ENCODE data around the gene FBLN2. TPM values are rescaled to one million over a fixed set of nuclear protein-coding genes. Genes with fewer than 3 reads are reported as not detected.

Gene FBLN2
- total RNA-seq, 1 donor = 54.6 TPM

DNA sequence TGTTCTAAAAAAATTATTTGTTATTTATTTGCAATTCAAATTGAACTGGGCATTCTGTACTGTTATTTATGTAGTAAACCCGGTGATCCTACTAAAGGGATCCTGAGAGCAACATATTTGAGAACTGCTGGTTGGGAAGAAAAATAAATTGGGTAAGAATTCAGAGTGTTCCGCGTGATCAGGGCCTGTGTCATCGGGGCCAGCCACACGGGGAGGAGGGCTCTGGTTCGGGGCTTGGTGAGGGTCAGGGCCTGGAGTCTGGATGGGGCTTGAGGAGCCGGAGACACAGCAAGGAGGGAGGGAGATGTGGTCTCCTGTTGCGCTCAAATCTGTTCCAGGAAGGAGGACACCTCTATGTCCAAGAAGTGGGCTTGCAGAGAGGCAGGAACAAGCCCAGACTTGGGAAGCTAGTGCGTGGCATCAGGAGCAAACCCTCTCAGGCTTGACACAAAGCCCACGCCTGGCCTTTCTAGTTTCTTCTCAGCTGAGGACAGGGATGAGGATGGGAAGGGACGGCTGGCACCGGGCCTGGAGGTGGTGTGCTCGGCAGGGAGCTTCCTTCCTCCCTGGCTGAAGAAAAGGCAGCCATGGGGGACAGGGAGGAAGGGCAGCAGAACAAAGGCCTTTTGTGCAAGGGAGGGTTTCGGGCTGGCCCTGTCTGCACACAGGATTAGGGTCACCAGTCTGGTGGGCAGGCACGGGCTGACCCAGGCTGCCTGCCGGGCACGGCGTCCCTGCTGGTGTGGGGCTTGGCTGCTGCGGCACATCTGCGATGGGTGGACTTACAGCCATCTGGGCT lies 22.9 kb upstream of the FBLN2 start:
- no peaks in the 10 kb centered on the region for H3K36me3 ChIP-seq (ENCODE audit: insufficient read depth, low read length)
- H3K27me3 ChIP-seq (ENCODE audit: insufficient read depth, low read length) = no peaks in the 10 kb centered on the region
- H2AFZ ChIP-seq (ENCODE audit: low read length) = peak overlapping the region; percentile 81
- TF ChIP-seq, protein P1, sequence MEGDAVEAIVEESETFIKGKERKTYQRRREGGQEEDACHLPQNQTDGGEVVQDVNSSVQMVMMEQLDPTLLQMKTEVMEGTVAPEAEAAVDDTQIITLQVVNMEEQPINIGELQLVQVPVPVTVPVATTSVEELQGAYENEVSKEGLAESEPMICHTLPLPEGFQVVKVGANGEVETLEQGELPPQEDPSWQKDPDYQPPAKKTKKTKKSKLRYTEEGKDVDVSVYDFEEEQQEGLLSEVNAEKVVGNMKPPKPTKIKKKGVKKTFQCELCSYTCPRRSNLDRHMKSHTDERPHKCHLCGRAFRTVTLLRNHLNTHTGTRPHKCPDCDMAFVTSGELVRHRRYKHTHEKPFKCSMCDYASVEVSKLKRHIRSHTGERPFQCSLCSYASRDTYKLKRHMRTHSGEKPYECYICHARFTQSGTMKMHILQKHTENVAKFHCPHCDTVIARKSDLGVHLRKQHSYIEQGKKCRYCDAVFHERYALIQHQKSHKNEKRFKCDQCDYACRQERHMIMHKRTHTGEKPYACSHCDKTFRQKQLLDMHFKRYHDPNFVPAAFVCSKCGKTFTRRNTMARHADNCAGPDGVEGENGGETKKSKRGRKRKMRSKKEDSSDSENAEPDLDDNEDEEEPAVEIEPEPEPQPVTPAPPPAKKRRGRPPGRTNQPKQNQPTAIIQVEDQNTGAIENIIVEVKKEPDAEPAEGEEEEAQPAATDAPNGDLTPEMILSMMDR (IDR thresholded peaks at IDR 0.05; ENCODE audit: extremely low read depth, low read depth, low read length) = no peak
- H3K4me1 ChIP-seq (ENCODE audit: insufficient read depth, low read length) = peaks cover 7% of the 10 kb centered on the region
- no peaks in the 10 kb centered on the region for H3K79me2 ChIP-seq (ENCODE audit: insufficient read depth, low read length)
- no peak overlapping the region for H3K4me2 ChIP-seq (ENCODE audit: insufficient read depth, low read length)
- no peaks in the 10 kb centered on the region for H4K20me1 ChIP-seq (ENCODE audit: insufficient read depth, low read length)
- no peak overlapping the region for H3K4me3 ChIP-seq (ENCODE audit: insufficient read depth, low read length)
- DNase-seq (ENCODE audit: insufficient read length, low spot score, missing footprints) = peak; percentile 66
- H3K27ac ChIP-seq (ENCODE audit: low read depth, low read length) = no peak overlapping the region
- no peaks in the 10 kb centered on the region for H3K9me3 ChIP-seq (ENCODE audit: low read depth, low read length)

DNA sequence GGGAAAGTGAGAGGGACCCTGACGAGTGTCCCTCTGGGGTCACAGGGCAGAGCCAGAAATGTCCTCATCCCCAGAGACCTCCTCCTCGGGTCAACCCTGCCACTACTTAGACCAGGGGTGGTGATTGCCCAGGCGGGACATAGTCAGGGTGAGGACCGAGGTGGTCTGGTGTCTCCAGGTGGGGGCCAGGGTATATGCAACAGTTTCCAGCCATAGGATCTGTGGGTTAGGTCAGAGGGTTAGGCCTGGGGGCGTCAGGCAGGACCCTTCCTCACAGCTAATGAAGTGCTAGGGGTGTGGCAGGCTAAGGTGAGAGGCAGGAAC lies 22.3 kb upstream of the FBLN2 start:
- H4K20me1 ChIP-seq (ENCODE audit: insufficient read depth, low read length) = no peaks in the 10 kb centered on the region
- TF ChIP-seq, protein P1 (IDR thresholded peaks at IDR 0.05; ENCODE audit: extremely low read depth, low read depth, low read length) = no peak
- no peaks in the 10 kb centered on the region for H3K79me2 ChIP-seq (ENCODE audit: insufficient read depth, low read length)
- H3K27ac ChIP-seq (ENCODE audit: low read depth, low read length) = no peak overlapping the region
- no peaks in the 10 kb centered on the region for H3K36me3 ChIP-seq (ENCODE audit: insufficient read depth, low read length)
- H3K4me1 ChIP-seq (ENCODE audit: insufficient read depth, low read length) = peaks cover 7% of the 10 kb centered on the region
- peak; percentile 8 for DNase-seq (ENCODE audit: insufficient read length, low spot score, missing footprints)
- no peak overlapping the region for H2AFZ ChIP-seq (ENCODE audit: low read length)
- no peaks in the 10 kb centered on the region for H3K27me3 ChIP-seq (ENCODE audit: insufficient read depth, low read length)
- H3K4me2 ChIP-seq (ENCODE audit: insufficient read depth, low read length) = no peak overlapping the region
- H3K4me3 ChIP-seq (ENCODE audit: insufficient read depth, low read length) = no peak overlapping the region
- H3K9me3 ChIP-seq (ENCODE audit: low read depth, low read length) = no peaks in the 10 kb centered on the region

DNA sequence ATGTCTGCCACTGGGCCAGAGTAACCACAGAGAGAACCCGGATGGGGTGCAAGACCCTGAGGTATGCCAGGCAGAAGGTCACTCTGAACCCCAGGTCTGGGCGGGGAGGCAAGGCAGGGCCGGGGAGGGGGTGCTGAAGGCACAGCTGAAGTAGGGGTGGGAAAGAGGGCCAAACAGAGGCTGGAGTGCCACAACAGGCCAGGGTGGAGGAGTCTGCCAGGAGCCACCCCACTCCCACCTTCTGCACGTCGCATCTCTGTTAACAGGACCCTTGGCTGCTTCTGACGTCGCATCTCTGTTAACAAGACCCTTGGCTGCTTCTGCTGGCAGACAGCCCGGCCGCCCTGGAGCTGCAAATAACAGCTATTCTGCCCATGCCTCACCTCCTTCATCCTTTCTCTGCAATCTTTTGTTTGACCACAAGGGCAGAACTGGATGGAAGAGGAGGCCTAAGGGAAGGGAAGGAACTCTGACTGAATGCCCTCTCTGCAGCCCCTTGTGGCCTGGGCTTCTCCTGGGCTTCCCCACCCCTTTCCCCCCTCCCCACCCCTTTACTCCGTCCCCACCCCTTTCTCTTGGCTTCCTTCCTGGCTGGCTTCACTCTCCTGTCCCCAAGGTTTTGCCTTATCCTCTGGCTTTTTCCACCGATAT lies 20.6 kb upstream of the FBLN2 start:
- peak; percentile 81 for DNase-seq (ENCODE audit: insufficient read length, low spot score, missing footprints)
- TF ChIP-seq, protein P1 (IDR thresholded peaks at IDR 0.05; ENCODE audit: extremely low read depth, low read depth, low read length) = no peak

More for the DNA sequence above, 20.6 kb upstream of the FBLN2 start:
- Histone ChIP-seq H3K79me2 (ENCODE audit: insufficient read depth, low read length) (no peaks in the 10 kb centered on the region), H3K4me2 (ENCODE audit: insufficient read depth, low read length) (no peak overlapping the region), H3K36me3 (ENCODE audit: insufficient read depth, low read length) (no peaks in the 10 kb centered on the region), H3K4me1 (ENCODE audit: insufficient read depth, low read length) (peaks cover 7% of the 10 kb centered on the region), H3K4me3 (ENCODE audit: insufficient read depth, low read length) (no peak overlapping the region), H3K27ac (ENCODE audit: low read depth, low read length) (no peak overlapping the region), H4K20me1 (ENCODE audit: insufficient read depth, low read length) (no peaks in the 10 kb centered on the region), H3K27me3 (ENCODE audit: insufficient read depth, low read length) (no peaks in the 10 kb centered on the region), H2AFZ (ENCODE audit: low read length) (no peak overlapping the region), H3K9me3 (ENCODE audit: low read depth, low read length) (no peaks in the 10 kb centered on the region)

All from osteoblast (primary cell).